VCaP (cell line): Measurements from ENCODE around the gene NEGR1.

Experiments
- H3K27ac ChIP-seq: fragments of 450-650 bp; 2 replicates; pipeline ENCODE4 v1.5.1; 2017
- TF ChIP-seq, protein P1 (sequence below): fragments of 450-650 bp; conservative IDR thresholded peaks from 2 replicates; pipeline ENCODE4 v1.5.1; 2017; ENCODE audit warnings: mild to moderate bottlenecking, moderate library complexity

Gene NEGR1

DNA sequence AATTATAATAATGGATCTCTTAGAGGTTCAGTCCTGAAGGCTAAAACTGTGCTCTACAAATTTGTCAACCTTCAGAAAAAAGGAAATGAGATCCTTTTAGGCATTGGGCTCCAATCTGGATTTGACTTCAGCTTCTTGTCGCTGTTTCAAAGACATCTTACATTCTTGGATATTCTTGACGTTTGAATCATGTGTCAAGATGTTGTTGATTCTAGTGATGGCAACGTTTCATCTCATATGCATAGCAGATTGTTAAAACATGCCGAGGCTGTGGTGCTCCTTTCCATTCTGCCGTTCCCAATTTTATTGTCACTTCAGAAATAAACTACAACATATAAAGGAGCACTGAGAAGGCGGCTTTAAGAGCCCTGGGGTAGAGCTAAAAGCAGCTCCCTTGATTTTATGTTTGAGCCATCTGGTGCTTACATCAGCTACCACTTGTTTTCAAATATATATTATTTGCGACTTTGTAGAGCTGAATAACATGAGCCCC is 733.9 kb downstream of the NEGR1 start:
- TF ChIP-seq, protein P1, sequence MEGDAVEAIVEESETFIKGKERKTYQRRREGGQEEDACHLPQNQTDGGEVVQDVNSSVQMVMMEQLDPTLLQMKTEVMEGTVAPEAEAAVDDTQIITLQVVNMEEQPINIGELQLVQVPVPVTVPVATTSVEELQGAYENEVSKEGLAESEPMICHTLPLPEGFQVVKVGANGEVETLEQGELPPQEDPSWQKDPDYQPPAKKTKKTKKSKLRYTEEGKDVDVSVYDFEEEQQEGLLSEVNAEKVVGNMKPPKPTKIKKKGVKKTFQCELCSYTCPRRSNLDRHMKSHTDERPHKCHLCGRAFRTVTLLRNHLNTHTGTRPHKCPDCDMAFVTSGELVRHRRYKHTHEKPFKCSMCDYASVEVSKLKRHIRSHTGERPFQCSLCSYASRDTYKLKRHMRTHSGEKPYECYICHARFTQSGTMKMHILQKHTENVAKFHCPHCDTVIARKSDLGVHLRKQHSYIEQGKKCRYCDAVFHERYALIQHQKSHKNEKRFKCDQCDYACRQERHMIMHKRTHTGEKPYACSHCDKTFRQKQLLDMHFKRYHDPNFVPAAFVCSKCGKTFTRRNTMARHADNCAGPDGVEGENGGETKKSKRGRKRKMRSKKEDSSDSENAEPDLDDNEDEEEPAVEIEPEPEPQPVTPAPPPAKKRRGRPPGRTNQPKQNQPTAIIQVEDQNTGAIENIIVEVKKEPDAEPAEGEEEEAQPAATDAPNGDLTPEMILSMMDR: no peak

DNA sequence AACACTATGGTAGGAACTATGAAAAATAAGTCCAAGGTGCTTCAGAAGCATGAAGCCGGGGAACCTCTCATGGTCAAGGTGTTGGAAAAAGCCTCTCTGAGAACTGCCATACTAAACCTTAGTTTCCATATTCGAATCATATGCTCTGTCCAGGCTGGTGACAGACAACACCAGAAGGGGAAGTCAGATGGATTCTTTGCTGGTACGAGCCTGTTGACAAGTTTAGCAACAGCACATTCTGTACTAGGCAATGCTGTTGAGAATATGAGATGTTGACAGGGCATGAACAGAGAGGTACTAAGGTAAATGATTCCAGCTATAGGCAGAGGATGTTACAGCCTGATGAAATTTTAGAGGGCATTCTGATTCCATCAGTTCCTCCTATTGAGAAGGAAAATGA is 740.2 kb downstream of the NEGR1 start:
- no peak overlapping the region for H3K27ac ChIP-seq
- TF ChIP-seq, protein P1: no peak

More for the DNA sequence above, 733.9 kb downstream of the NEGR1 start:
- H3K27ac ChIP-seq: no peak overlapping the region

DNA sequence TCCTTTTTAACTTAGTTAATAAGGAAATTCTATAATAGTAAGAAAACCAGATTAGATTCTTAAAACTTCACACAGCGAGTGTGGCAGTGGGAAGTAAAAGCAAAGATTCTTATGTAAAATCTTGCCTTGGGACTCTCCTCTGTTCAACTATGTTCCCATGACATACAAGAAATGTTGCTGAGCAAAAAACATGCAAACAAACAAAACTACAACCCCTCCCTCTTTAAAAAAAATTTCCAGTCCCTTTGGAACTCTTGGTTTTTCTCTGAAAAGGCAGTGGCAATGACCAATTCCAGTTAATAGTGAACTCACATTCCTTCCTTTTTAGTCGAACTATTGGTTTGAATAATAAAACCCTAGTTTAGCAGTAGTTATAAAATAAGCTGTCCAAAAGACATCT is 748.4 kb downstream of the NEGR1 start:
- TF ChIP-seq, protein P1: no peak

DNA sequence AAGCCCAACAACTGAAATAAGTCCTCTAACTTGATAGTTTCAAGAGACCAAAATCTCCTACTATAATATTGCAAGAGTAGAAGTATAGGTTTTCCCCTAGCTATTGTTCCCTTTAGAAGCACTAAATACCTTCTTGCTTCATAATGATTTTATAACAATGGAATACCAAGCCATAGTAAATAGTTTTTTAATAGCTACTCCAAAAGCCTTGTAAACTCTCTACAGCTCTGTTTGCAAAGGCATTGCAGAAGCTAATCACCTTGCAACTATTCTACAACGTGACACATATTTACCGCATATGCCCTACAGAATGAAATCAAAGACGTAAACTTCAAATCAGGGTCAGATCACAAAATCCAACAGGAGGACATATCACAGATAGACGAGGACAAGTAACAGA is 750.0 kb downstream of the NEGR1 start:
- TF ChIP-seq, protein P1: no peak
- no peak overlapping the region for H3K27ac ChIP-seq

More for the DNA sequence above, 748.4 kb downstream of the NEGR1 start:
- H3K27ac ChIP-seq: no peak overlapping the region

DNA sequence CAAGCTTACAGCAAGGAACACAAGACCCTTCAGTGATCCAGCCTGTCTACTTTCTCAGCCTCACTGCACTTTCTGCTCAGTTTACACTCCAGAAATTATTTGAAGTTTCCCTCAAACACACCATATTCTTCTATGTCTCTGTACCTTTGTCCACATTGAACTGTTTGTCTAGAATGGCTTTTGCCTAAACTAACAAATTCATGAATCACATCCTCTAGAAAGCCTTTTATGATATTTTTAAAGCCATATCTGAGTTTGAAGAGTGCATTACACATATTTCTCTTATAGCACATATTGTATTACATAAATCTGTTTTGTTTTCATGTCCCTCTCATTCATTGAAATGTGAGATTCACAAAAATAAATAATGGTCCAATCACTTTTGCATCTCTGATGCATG is 755.5 kb downstream of the NEGR1 start:
- TF ChIP-seq, protein P1: no peak

DNA sequence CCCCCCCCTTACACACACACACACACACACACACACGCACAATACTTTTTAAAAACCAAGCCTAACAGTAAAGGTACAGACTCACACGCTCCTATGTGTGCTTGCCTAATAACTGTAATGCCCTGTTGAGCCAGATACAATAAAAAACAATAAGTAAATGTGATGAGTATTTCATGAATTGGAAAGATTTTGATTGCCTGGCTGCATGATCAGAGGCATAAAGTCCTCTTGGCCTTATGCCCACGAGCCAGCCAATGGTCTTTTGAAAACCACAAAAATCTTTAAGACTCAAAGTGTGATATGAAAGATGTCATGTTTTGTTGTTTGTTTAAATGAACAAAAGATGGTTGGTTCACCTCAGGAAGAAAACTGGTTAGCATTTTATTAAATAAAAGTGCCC is 759.6 kb downstream of the NEGR1 start:
- TF ChIP-seq, protein P1: no peak
- H3K27ac ChIP-seq: no peak overlapping the region

More for the DNA sequence above, 755.5 kb downstream of the NEGR1 start:
- no peak overlapping the region for H3K27ac ChIP-seq

DNA sequence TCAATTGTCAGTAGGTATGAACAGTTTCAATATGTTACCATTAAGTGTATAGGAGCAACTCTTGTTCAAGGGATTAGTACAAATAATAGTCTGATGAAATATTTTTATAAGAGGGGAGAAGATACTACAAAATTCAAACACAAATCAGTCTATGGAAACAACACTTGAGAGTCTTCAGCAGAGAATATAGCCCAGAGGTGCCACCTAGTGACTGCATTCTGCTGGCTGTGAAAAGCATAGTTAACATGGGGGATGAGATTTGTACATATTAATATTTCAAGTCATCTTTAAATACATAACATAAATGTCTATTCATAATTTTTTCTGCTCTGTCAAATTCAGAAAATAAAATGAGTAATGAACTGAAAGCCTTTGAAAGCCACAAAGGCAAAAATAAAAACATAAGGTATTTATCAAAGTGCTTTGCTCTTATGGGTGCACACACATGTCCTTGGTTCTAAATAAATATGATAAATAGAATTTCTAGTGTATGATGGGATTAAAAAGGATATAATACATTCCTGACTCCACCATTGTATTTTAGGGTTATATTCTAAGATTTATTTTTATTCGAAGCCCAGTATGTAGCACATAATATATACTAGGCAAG is 760.6 kb downstream of the NEGR1 start:
- no peak overlapping the region for H3K27ac ChIP-seq
- TF ChIP-seq, protein P1: peak; percentile 90
